Lower lobe of right lung (tissue), 2 donors: ENCODE data around the gene TLE4. TPM values are rescaled to one million over a fixed set of nuclear protein-coding genes. Genes with fewer than 3 reads are reported as not detected.

Experiments
- ATAC-seq, 2 donors: fragments of 200-7000 bp; cut with Tn5 transposase; one replicate each; pipeline ENCODE4 v1.9.1; 2020 to 2022; ENCODE audit warnings: mild to moderate bottlenecking in 2 of 2, moderate library complexity in 2 of 2
- DNase-seq: peaks from one replicate; pipeline ENCODE4 v3.0.0-alpha.2; 2020
- H3K27ac ChIP-seq: fragments of 200-600 bp; one replicate; pipeline ENCODE4 v1.8.0; 2022
- H3K27me3 ChIP-seq: fragments of 200-600 bp; one replicate; pipeline ENCODE4 v1.8.0; 2022; ENCODE audit warnings: low read depth
- H3K36me3 ChIP-seq: fragments of 200-600 bp; one replicate; pipeline ENCODE4 v1.8.0; 2022; ENCODE audit warnings: mild to moderate bottlenecking
- H3K4me1 ChIP-seq: fragments of 200-600 bp; one replicate; pipeline ENCODE4 v1.8.0; 2022
- H3K4me3 ChIP-seq: fragments of 200-600 bp; one replicate; pipeline ENCODE4 v1.8.0; 2022; ENCODE audit warnings: mild to moderate bottlenecking
- H3K9me3 ChIP-seq: fragments of 200-600 bp; one replicate; pipeline ENCODE4 v1.8.0; 2022
- CTCF ChIP-seq: fragments of 200-600 bp; IDR thresholded peaks from one replicate; pipeline ENCODE4 v1.8.0; 2022; ENCODE audit warnings: antibody characterized with exemption, mild to moderate bottlenecking
- intact Hi-C: fragments of 100-400 bp; cut with DNase I; formaldehyde crosslinking; loops from one replicate; pipeline ENCODE4 v1.11.0; 2022
- total RNA-seq: library from RNA; stranded (reverse); fragmentation: NEBNext Ultra II Directional; extraction: Animal tissue kit (Norgen Biotek cat#: 25700); gene quantifications from one replicate; pipeline ENCODE4 v1.2.1, GENCODE V29; 2021
- donor health status: DM: no; HTN: yes; CAD: no; lungs with severe emphysema.

Gene TLE4
- total RNA-seq, 1 donor from 2014 or later = 48.6 TPM

GRCh38 chr9:79672891-79673290 is 101.1 kb downstream of the TLE4 start:
- Histone ChIP-seq H3K36me3 (no peaks in the 10 kb centered on the region), H3K27me3 (no peaks in the 10 kb centered on the region), H3K9me3 (no peaks in the 10 kb centered on the region), H3K4me1 (peaks cover 14% of the 10 kb centered on the region), H3K4me3 (no peak overlapping the region), H3K27ac (no peak overlapping the region)
- DNase-seq = no peak
- intact Hi-C loops = no loop called here
- TF ChIP-seq CTCF = no peak
- no peak for ATAC-seq

- Histone ChIP-seq H3K27me3 (no peaks in the 10 kb centered on the region), H3K27ac (no peak overlapping the region), H3K36me3 (no peaks in the 10 kb centered on the region), H3K9me3 (no peaks in the 10 kb centered on the region), H3K4me3 (no peak overlapping the region), H3K4me1 (peaks cover 8% of the 10 kb centered on the region)
- DNase-seq (no peak), ATAC-seq (no peak)
- intact Hi-C loops = no loop called here
- no peak for TF ChIP-seq CTCF
Observed at GRCh38 chr9:79673614-79674013, 101.8 kb downstream of the TLE4 start.

GRCh38 chr9:79674052-79674777 is 102.5 kb downstream of the TLE4 start:
- H3K4me1 ChIP-seq = peaks cover 8% of the 10 kb centered on the region
- no peak for ATAC-seq
- no peak for TF ChIP-seq CTCF
- intact Hi-C loops = no loop called here
- no peaks in the 10 kb centered on the region for H3K27me3 ChIP-seq
- no peak for DNase-seq
- H3K36me3 ChIP-seq = no peaks in the 10 kb centered on the region
- no peak overlapping the region for H3K4me3 ChIP-seq
- H3K9me3 ChIP-seq = no peaks in the 10 kb centered on the region
- no peak overlapping the region for H3K27ac ChIP-seq

GRCh38 chr9:79681576-79681975 is 109.8 kb downstream of the TLE4 start:
- Histone ChIP-seq H3K27ac (no peak overlapping the region), H3K4me1 (no peaks in the 10 kb centered on the region), H3K4me3 (no peak overlapping the region), H3K36me3 (no peaks in the 10 kb centered on the region), H3K9me3 (no peaks in the 10 kb centered on the region), H3K27me3 (no peaks in the 10 kb centered on the region)
- TF ChIP-seq CTCF = no peak
- no peak for DNase-seq
- intact Hi-C loops = no loop called here
- no peak for ATAC-seq

GRCh38 chr9:79682076-79682736 is 110.4 kb downstream of the TLE4 start:
- DNase-seq (no peak), ATAC-seq (peak in 1 of 2 donors; percentile 28)
- TF ChIP-seq CTCF = no peak
- no peaks in the 10 kb centered on the region for H3K27me3 ChIP-seq
- no peaks in the 10 kb centered on the region for H3K36me3 ChIP-seq
- intact Hi-C loops = no loop called here
- no peaks in the 10 kb centered on the region for H3K4me1 ChIP-seq
- H3K4me3 ChIP-seq = no peak overlapping the region
- H3K27ac ChIP-seq = no peak overlapping the region
- no peaks in the 10 kb centered on the region for H3K9me3 ChIP-seq
